CD4-positive, alpha-beta T cell treated with Interleukin-17A for 1 hour (primary cell): ENCODE results near the gene KCNJ5.
A peak's percentile ranks its signal among the peaks of the same experiment; 100 is the strongest.

Experiments used
- DNase-seq: peaks from one replicate; pipeline ENCODE4 v3.0.0-alpha.2; 2020

Gene KCNJ5

DNA sequence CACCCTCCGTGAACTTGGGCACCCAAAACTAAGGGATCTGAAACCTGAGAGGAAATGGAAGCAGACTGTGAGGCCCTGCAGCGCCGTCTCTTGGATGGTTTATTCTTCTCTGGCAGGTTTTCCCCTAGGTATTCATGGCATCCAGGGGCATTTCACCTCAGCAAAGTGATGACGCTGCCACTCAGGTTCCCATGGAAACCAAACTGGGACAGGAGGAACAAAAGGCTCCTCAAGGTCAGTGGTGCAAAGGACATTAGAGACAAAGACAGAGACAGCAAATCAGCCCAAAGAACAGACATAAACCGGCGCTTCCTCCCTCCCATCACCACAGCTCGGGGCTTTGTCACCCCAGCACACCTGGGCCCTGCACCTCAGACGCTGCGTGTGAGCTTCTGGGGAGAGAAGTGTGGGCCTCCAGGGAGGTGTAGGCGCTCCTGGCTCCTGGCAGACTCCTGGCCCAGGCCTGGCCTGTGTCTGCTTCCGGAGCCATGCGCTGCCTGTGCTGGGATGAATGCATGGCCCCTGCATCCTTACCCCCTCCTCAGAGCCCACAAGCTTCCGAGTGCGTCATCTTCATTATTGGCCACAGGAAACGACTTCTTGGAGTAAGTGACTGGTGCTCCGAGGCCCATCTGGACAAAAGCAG, 45.6 kb downstream of the KCNJ5 start:
- DNase-seq, result no peak

DNA sequence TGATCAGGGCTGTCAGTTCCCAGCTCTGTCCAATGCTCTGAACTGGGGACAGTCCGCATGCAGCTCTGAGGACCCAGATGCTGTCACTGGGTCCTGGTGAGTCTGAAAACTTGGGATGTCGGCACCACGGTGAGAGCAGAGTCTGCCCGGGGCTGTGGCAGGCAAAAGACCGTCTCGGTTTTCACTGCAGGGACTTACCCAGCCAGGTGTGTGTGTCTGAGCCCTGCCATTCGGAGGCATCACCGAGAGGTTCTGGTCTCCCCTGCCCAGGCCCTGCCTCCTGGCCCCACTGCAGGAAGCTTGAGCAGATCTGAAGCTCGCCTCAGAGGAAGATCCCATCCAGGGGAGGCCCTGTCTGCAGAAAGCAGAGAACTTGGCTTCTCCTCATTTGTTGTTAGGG, 46.3 kb downstream of the KCNJ5 start:
- no peak for DNase-seq

DNA sequence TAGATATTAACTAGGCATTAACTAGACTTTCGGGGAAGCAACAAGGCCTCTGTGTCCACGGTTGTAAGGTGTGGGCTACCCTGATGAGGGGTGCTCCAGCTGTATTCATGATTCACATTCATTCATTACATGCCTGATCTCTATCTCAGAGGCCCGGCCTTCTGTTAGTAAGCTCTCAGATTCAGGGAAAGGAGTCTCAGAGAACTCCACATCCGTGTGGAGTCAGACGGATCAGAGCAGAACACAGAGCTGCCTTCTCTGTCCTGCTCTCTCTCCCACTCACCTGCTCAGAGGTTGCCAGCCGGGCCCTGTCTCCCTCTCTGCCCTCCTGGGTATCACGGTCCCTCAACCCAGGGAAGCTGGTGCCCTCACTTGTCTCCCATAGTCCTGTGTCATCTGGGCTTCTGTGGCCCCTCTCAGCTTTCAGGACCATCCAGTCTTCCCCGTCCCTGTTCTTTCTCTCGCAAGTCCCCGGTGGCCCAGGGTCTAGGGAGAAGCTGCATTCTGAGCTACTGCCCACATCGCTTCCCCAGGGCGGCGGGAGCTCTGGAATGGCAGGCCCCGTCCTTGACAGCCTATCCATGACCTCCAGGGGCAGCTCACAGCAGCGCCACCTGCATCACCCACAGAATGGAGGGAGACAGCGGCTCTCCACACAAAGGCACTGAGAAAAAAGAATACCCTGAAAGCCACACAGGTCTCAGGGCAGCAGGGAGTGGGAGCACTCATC, 47.2 kb downstream of the KCNJ5 start:
- DNase-seq, result no peak

DNA sequence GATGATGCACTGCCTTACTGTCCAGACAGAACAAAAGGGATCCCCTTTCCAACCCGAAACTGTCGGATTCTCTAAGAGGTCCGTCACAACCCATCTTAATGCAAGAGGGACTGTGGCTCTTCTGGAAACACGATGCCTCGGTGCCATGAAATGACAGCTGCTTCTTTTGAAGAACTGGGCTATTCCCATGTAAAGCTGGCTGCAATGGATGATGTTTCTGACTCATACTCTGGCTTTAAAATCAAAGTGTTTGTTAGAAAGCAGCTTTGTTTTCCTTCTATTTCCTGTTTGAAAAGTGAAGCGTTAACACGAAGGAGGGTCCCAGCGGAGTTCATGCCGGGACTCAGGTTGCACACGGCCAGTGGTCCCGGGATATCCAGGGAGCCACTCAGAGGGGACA, 48.4 kb downstream of the KCNJ5 start:
- DNase-seq, result no peak

DNA sequence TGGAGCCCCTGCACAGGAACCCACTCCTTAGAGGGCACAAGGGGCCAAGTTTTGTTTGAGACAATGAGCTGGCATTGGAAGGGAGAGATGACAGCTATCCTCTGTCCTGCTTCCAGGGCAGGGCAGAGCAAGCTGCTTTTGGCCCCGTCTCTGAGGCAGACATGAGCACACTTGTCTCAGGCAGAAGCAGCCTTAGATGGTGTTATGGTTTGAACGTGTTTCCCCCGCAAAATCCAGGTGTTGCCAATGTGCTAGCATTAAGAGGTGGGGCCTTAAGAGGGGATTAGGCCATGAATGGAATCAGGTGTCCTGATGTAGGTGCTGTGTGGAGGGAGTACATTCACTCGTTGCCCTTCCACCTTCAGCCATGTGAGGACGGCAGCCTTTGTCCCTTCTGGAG, 49.0 kb downstream of the KCNJ5 start:
- DNase-seq, result no peak

DNA sequence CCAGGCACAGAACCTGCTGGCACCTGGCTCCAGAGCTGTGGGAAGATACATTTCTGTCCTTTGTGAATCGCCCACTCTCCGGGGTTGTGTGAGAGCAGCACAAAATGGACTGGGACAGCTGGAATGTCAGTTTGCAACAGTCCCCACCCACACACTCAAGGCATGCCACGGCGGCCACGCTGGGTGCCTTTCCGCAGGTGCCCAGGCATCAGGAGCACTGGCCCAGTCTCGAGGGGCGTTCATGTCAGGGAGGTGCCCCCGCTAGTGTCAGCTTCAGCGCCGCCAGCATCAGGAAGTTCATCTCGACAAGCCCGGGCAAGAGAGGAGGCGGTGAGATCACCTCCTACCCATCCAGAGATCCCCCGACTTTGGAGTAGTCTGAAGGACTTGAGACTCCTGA, 49.4 kb downstream of the KCNJ5 start:
- no peak for DNase-seq

DNA sequence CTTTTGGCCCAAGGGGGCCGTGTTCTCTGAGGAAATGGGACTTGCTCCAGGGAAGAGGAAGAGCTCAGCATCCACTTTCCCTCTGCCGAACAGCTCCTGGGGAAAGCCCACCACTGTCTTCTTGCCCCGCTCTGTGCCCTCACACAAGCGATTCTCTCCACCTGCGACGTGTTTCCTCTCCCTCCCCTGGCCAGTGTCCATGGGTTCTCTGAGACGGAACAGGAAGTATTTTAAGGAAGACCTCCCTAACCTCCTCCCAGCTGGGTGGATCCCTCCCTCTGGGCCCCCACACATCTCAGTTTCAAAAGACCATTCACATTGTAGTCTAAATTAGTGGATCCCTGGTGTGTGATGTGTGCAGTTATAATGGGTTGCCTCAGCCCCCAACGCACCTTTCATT, 50.0 kb downstream of the KCNJ5 start:
- no peak for DNase-seq

DNA sequence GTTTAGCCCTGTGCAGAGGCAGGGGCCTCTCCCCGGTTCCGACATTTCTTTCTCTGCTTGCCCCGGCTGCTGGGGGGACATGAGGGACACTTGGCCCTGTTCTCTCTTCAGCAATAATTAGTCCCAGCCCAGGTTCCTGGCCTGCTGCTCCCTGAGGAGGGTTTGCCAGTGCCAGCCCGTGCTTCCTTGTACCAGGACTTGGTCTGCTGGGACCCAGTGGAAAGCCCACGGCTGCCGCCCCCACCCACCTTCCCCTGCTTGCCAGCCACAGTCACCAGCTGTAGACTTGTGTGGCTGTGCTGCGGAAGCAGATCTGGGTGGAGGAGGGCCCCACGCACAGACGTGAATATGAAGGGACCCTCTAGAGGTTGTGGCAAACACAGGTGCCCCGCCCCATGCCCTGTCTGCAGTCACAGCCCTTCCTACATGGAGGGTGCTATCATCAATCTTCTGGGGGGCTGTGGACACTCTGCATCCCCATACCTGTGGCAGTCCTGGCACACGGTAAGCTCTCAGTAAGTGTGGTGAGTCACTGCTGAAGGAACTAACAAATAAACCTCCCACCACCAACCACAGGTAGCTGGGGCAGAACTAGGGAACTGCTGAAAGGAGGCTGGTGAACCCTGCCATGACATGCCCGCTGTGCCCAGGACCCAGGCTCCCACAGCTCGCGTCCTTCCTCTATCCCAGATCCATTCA, 50.6 kb downstream of the KCNJ5 start:
- no peak for DNase-seq

DNA sequence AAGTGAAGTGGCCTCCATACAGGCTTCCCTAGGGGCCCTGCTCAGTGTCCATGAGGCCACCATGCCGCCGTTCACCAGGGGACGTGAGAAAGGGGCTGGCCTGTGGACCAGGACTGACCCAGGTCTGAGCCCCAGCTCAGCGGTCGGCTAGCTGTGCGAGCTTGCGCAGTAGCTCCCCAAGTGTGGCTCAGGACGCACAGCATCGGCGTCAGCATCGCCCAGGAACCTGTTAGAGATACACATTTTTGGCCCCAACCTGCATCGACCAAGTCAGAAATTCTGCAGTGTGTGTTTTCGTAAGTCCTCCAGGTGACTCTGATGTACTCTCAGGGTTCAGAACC, 51.1 kb downstream of the KCNJ5 start:
- DNase-seq, result no peak

DNA sequence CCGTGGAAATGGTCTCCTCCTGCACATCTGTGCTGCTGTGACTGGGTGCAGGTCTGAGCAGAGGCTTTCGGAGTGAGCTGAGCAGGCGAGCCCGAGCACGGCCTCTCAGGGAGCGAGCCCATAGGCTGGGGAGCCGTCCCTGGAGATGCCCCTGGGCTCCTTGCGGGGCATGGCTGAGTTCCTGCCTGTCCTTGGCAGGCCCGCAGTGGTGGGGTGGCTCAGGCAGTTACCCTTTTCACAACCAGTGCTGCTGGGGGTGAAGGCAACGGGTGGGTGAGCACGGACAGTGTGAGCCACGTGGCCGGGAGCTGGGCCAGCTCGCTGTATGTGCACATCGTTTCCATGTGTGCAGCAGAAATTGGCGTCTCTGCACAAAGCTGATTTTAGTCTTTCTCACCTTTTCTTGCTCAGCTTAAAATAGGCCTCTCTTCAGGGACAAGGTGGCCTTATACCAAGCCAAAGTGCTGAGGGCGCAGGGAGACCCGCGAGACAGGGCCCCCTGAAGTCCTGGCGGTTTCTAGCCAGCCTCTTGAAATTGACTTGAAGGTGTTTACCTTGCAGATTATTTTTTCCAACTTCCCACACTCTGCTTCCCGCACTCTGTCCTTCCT, 51.8 kb downstream of the KCNJ5 start, which contains the start of gene TP53AIP1:
Gene TP53AIP1 (minus strand): TSS at position 55 of the 611 bp plus-strand sequence. CDS start 5,053 bp downstream, outside the sequence.
- no peak for DNase-seq

DNA sequence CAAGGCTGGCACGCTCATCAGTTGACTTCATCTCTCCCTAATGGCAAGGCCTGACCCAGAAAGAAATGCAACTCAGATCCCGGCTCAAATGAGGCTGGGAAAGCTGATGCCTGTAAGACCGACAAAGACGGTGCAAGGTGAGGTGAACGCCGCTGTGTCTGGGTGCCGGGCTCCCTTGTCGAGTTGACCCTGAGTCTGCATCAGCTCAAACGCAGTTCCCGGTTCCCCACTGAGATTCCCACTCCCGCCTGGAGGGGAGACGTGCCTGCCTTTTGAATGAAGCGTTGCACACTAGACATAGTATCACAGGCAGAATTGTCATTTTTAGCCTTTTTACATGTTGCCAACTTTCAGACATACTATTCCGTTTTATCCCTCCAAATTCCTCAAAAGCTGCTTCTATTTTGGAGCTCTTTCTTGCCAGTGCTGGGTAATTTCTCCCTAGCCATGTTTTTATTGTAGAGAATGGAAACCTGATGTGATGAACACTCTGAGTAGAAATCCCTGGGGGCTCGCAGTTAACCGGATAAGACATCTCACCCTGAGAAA, 52.3 kb downstream of the KCNJ5 start:
- no peak for DNase-seq

DNA sequence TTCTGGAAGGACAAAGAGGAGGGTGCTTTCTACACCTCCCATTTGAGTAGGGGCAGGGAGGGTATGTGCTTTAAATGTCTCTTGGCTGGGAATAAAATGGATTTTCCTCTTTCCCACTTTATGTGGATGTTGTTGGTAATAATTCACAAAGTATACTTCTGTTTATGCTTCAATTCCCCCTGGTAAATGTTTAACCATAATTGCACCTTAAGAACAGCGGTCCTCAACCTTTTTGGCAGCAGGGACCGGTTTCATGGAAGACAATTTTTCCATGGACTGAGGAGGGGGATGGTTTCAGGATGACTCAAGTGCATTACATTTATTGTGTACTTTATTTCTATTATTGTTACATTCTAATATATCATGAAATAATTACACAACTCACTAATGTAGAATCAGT, 55.5 kb downstream of the KCNJ5 start:
- no peak for DNase-seq

DNA sequence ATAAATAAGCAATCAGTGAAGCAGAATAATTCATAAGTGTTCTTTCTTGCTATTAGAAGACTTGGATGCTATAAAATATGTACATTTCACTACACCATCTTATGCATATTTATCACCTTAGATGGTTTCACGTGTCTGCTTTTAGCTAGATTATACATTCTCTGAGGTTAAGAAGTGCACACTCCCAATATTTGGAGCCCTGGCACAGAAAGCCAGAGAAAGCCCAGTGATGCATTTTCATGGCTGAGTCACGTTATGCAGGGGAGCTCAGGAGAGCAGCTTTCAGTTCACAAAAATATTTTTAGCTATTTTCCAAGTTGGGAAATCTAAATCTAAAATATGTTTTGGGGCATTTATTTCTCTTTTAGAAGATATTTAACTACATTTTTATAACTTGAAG, 56.6 kb downstream of the KCNJ5 start:
- no peak for DNase-seq

DNA sequence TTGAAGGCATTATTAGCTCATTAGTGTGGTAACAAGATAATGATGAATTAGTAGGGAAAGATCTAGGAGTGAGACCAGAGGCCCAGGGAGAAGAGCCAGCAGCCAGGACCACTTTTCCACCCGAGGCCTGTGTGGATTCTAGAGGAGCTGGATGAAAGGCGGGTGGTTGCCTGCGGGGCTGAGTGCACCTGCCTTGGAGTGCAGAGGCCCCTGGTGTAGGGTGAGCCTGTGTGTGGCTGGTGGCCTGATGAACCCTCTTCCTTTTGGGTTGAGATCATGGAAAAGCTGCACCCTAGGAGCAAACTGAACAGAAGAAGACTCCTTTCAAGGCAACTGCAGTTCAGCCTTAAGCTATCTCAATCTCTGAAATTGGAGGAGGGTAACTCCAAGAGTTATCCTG, 57.4 kb downstream of the KCNJ5 start:
- DNase-seq, result no peak

DNA sequence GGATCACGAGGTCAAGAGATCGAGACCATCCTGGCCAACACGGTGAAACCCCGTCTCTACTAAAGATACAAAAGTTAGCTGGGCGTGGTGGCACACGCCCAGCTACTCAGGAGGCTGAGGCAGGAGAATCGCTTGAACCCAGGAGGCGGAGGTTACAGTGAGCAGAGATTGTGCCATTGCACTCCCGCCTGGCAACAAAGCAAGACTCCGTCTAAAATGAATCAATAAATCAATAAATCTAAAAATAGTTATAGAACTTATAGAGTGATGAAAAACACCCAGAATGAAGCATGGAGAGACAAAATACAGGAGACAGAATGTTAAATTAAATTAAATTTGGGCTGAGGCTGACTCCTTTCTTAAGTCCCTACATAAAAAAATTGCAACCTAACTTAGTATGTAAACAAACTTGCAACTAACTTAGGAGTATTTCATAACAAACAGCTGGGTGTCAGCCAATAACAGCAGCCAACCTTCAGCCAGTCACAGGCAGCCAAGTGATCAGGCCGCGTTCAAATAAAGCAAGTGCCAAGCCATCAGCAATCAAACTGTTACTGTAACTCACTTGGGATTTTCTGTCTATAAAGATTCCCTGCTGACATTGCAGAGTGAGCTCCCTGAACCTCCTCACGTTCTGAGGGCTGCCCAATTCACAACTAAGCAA, 58.8 kb downstream of the KCNJ5 start:
- DNase-seq, result no peak

DNA sequence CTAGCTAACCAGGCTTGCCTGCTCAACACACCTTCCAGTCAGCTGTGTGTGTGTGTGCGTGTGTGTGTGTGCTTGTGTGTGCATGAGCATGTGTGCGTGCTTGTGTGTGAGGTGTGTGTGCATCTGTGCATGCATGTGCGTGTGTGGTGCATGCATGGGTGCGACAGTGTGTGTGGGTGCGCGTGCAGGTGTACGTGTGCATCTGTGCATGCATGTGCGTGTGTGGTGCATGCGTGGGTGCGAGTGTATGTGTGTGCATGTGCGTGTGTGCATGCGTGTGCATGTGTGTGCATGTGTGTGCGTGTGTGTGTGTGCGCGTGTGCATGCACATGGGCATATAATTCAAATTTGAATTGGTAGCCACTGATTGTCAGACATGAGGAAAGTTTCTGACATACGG, 62.0 kb downstream of the KCNJ5 start:
- no peak for DNase-seq

DNA sequence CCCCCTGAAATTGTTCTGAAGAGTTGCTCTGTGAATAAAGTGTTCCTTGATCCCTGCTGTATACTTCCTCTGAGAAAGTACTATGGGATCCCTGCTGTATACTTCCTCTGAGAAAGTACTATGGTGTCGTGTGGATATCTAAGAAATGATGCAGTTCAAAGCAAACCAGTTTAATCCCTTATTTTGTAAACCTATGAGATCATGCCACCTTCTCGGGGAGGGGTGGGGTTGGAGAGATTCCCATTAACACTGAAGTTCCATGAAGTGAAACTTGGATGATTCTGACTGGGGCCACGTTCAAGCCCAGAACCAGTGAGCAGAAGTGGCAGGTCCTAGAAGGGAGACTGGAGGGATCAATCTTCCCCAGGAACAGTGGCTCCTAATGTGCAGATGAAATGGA, 64.5 kb downstream of the KCNJ5 start:
- no peak for DNase-seq

DNA sequence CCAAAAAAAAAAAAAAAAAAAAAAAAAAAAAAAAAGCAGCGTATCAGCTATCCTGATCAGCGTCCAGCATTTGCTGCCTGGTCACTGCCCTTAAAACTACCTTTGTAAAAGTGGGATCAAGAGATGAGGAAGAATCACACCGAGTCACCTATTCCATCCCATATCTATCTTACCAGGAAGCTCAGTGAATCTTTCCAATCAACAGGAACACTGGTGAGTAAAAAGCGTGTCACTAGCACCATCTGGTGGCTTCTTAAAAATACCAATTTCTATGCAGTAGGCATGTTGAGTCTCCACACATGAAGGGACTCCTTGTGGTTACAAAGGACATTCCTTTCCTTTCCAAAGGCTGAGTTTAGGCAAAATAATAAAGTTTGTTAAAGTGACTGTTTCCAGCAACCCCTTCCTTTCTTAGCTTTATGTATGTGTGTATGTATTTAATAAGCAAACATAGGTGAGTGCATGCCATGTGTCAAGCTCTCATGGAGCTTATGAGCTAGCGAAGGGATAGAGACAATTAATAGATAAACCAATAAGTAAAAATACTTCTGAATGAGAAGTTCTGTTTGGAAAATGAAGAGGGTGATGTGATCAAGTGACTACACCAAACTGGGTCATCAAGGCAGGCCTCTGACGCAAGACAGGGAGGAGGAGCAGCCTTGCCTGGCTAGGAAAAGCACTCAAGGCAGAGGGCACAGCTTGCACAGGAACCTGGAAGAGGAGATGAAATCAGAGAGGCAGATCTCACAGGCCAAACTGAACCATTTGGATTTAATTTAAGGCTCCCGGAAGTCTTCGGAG, 65.4 kb downstream of the KCNJ5 start:
- peak; percentile 61 for DNase-seq

DNA sequence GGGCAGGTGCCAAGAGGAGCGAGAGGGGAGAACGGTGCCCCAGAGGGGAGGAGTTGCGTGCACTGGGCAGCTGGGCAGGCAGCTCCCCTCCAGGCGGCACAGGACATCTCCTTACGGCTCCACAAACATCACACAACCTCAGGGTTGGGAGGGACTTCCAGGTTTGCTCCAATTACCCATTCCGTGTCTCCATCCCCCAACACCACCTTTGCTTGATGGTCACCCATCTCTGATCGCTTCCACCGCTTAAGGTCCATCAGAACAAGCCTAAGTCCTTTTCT, 66.0 kb downstream of the KCNJ5 start:
- DNase-seq, result no peak

DNA sequence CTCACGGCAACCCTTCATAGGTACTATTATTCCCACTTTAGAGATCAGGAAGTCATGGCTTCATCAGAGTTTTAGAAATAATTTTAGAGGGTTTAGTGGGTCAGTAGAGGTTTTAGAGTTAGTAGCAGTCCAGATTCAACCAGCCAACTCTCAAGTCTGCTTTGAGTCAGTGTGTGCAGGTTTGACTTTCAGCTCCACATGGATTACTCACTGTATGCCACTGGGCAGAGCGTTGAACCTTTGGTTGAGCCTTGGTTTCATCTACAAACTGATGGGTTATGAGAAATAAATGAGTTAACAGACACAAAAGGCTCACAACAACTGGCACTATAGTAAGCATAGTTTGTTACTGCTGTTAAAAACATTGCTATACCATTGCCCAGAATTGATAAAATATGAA, 70.5 kb downstream of the KCNJ5 start:
- no peak for DNase-seq

DNA sequence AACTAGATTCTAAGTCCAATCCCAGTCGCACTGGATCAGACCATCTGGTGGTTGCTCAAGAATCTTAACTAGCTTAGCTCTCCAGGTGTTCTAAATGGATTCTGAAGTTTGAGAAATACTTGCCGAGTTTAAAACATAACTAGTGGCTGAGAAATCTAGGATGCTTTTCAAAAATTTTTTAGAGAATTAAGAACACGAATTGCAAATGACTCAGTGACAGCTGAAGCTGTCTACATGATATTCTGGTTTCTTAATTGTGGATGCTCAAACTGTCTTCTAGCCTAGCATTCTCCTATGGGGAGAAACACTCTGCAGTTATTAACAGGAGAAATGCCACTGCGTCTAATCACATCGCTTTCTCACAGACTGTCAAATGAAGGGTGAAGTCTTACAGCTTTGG, 71.7 kb downstream of the KCNJ5 start:
- DNase-seq, result no peak

DNA sequence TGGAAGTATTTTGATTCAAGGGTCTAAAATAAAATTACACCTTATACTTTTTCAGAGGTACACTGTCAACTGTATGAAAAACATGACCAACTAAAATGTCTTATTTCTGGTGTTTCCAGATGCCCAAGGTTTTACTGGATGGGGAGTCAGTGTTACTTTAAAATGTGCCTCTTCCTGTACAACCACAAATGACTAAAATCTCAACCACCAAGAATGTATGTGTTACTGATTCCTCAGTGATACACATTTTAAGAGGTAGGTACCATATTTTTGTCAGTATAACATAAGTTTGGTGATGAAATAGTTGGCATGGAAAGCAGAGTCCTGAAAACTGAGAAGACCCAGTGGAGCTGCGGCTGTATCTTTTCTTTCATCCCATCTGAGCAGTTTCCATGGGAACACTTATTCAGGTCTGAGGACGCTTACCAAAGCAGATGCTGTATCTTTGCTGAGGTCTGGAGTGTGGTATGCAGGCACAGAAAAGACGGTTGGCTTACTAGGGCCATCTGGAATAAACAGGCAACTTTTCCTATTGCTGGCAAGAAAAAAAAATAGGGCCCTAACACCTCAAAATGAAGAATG, 72.7 kb downstream of the KCNJ5 start:
- DNase-seq, result no peak
